ENCODE data around the gene CHAT. TPM values are rescaled to one million over a fixed set of nuclear protein-coding genes. Genes with fewer than 3 reads are reported as not detected.

The CHAT gene
- total and polyA plus RNA-seq, 4 experiments from 2014 or later: not detected

DNA sequence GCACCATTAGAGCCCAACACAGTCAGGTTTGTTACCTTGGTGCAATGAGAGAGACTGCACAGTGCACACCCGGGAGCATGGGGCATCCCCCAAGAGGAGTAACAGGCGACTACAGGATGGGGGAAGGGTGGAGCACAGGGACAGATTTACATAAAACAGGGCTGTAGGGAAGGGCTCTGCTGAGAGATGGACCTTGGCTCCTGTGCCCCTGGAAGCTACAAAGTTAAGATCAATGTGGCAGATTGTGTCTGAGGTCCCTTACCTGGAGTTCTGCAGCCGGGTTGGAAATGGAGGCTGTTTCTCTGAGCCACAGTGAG, 17.4 kb upstream of the CHAT start:
- no peak overlapping the region for H3K27ac ChIP-seq (ENCODE audit: low read depth, low read length)
- no peaks in the 10 kb centered on the region for H3K27me3 ChIP-seq (ENCODE audit: insufficient read depth, low read length)
- CTCF ChIA-PET (ENCODE audit: partially characterized antibody): no interaction called here
- no peak for DNase-seq
- intact Hi-C loops (cut with micrococcal nuclease): no loop called here
- Mint-ChIP-seq H3K4me3 (no peak overlapping the region), H3K4me1 (peaks cover 0 to 6% (median 2%) of the 10 kb centered on the region in 4 donors), H3K36me3 (no peaks in the 10 kb centered on the region), H3K27ac (no peak overlapping the region), H3K27me3 (peaks cover 13 to 33% of the 10 kb centered on the region in 2 donors), H3K9me3 (no peaks in the 10 kb centered on the region)
- H3K4me1 ChIP-seq (ENCODE audit: insufficient read depth, low read length): no peaks in the 10 kb centered on the region
- no peak overlapping the region for H3K4me3 ChIP-seq (ENCODE audit: low read length in 2 of 2)
- no peaks in the 10 kb centered on the region for H3K9me3 ChIP-seq (ENCODE audit: control insufficient read depth in 1 of 2, low read length in 2 of 2)
- no peaks in the 10 kb centered on the region for H3K36me3 ChIP-seq (ENCODE audit: insufficient read depth, low read length)
- POLR2A ChIA-PET (ENCODE audit: partially characterized antibody): no interaction called here

DNA sequence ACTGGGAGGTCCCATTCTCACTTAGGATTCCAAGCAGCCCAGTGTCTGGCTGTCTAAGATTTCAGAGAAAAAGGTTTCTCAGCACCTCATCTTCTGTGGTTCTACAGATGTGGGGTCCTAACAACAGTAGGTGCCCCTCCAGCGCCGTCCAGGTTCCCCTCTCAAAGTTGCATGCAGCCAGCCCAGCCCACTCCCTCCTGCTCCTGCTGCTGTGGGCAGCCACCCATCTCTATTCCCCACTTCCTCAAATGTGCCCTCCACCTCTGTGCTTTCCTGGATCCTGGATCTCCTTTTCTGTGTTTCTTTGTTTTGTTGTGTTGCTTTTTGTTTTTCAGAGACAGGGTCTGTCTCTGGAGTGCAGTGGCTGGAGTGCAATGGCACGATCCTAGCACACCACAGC, 17.0 kb upstream of the CHAT start:
- H3K4me3 ChIP-seq (ENCODE audit: low read length in 2 of 2): no peak overlapping the region
- intact Hi-C loops (cut with micrococcal nuclease): no loop called here
- Mint-ChIP-seq H3K27ac (no peak overlapping the region), H3K4me3 (no peak overlapping the region), H3K36me3 (no peaks in the 10 kb centered on the region), H3K27me3 (peaks cover 9 to 30% of the 10 kb centered on the region in 2 donors), H3K9me3 (no peaks in the 10 kb centered on the region), H3K4me1 (peaks cover 0 to 6% (median 2%) of the 10 kb centered on the region in 4 donors)
- no peaks in the 10 kb centered on the region for H3K9me3 ChIP-seq (ENCODE audit: control insufficient read depth in 1 of 2, low read length in 2 of 2)
- ChIA-PET POLR2A (ENCODE audit: partially characterized antibody) (no interaction called here), CTCF (ENCODE audit: partially characterized antibody) (no interaction called here)
- H3K4me1 ChIP-seq (ENCODE audit: insufficient read depth, low read length): no peaks in the 10 kb centered on the region
- H3K36me3 ChIP-seq (ENCODE audit: insufficient read depth, low read length): no peaks in the 10 kb centered on the region
- H3K27me3 ChIP-seq (ENCODE audit: insufficient read depth, low read length): no peaks in the 10 kb centered on the region
- H3K27ac ChIP-seq (ENCODE audit: low read depth, low read length): no peak overlapping the region
- no peak for DNase-seq

DNA sequence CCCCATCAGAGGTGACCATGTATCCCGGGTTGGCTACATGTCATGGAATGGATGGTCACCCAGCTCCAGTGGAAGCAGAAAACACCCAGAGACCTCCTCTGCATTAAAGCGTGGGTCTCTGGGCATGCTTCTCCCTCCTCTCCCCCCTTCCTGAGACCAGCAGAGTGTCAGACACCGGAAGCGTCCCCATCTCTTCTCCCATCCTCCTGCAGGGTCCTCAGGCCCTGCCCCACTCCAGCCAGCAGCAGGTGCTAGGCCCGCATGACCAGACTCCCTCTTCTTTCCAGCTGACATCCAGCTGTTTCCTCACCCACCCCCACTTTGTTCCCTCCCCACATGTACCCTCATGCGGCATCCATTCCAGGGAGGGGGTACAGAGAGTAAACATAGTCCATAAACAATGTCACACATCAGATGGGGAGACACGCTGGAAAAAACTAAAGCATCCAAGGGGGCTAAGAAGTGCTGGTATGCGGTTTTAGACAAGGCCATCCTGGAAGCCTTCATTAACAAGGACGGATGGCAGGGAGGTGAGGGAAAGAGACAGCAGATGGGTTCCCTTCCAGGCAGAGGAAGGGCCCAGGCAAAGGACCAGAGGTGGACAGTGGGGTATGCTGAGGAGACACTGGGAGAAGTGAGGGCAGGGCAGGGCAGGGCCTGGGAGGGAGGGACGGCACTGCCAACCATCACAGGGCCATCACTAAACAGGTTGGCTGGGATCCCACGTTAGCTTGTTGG, 16.2 kb upstream of the CHAT start:
- ChIA-PET CTCF (ENCODE audit: partially characterized antibody) (no interaction called here), POLR2A (ENCODE audit: partially characterized antibody) (no interaction called here)
- H3K4me3 ChIP-seq (ENCODE audit: low read length in 2 of 2): no peak overlapping the region
- H3K27me3 ChIP-seq (ENCODE audit: insufficient read depth, low read length): no peaks in the 10 kb centered on the region
- Mint-ChIP-seq H3K4me3 (no peak overlapping the region), H3K9me3 (no peaks in the 10 kb centered on the region), H3K36me3 (no peaks in the 10 kb centered on the region), H3K27ac (no peak overlapping the region), H3K4me1 (peaks cover 0 to 6% (median 2%) of the 10 kb centered on the region in 4 donors), H3K27me3 (peaks cover 11 to 30% of the 10 kb centered on the region in 2 donors)
- H3K36me3 ChIP-seq (ENCODE audit: insufficient read depth, low read length): no peaks in the 10 kb centered on the region
- intact Hi-C loops (cut with micrococcal nuclease): no loop called here
- H3K4me1 ChIP-seq (ENCODE audit: insufficient read depth, low read length): no peaks in the 10 kb centered on the region
- H3K9me3 ChIP-seq (ENCODE audit: control insufficient read depth in 1 of 2, low read length in 2 of 2): no peaks in the 10 kb centered on the region
- DNase-seq: no peak
- H3K27ac ChIP-seq (ENCODE audit: low read depth, low read length): no peak overlapping the region

DNA sequence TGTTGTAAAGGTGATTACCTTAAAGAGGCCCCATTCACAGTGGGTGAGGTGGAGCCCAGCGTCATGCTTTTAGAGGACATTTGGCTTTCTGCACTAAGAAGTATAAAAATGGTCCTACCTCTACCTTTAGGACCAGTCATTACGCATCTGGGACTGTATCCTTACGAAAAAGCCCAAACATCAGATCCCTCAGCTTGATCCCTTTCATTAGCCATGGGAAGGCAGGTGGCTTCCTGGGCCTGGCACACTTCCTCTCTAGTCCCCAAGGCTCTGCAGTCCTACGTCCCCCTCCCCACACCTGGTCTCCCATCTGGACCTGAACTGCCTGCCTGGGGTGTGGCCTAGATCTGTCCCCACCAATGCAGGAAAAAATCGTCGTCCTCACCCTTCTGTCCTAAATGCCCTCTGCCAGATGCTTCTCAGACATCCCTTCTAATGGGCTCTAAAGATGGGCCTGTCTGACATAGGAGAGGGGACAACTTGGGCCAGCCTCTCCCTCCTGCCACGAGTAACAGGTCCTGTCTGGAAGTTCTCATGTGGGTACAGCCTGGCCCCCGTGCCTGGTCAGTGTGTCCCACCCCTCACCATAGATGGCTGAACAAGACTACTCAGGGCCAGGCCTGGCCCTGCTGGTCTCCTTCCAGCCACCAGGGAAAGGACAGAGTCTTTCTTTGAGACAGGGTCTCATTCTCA, 15.5 kb upstream of the CHAT start:
- no peak overlapping the region for H3K27ac Mint-ChIP-seq
- no peaks in the 10 kb centered on the region for H3K4me1 ChIP-seq (ENCODE audit: insufficient read depth, low read length)
- intact Hi-C loops (cut with micrococcal nuclease): no loop called here

DNA sequence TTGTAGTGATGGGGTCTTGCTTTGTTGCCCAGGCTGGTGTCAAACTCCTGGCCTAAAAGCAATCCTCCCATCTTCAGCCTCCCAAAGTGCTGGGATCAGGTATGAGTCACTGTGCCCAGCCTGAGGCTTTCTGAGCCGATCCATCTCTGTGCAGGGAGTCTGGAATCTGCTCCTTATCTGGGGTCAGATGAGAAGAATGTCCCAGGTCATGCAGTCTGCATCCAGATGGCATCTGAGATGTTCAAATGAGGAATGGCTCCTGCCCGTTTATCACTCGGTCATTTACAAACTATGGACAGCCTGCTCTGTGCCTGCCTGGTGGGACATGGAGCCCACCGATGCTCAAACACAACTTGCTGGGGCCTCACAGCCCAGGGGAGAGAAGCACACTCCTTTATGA, 14.9 kb upstream of the CHAT start:
- Mint-ChIP-seq H3K4me1 (peaks cover 0 to 3% (median under 1%) of the 10 kb centered on the region in 4 donors), H3K27ac (no peak overlapping the region), H3K36me3 (no peaks in the 10 kb centered on the region), H3K9me3 (peaks cover 0 to 2% (median 0%) of the 10 kb centered on the region in 8 donors), H3K27me3 (peaks cover 13 to 35% of the 10 kb centered on the region in 2 donors), H3K4me3 (no peak overlapping the region)
- H3K4me1 ChIP-seq (ENCODE audit: insufficient read depth, low read length): no peaks in the 10 kb centered on the region
- POLR2A ChIA-PET (ENCODE audit: partially characterized antibody): no interaction called here
- H3K4me3 ChIP-seq (ENCODE audit: low read length in 2 of 2): no peak overlapping the region
- no peak for DNase-seq
- no peaks in the 10 kb centered on the region for H3K27me3 ChIP-seq (ENCODE audit: insufficient read depth, low read length)
- H3K27ac ChIP-seq (ENCODE audit: low read depth, low read length): no peak overlapping the region
- no peaks in the 10 kb centered on the region for H3K36me3 ChIP-seq (ENCODE audit: insufficient read depth, low read length)
- CTCF ChIA-PET (ENCODE audit: partially characterized antibody): no interaction called here
- intact Hi-C loops (cut with micrococcal nuclease): no loop called here
- no peaks in the 10 kb centered on the region for H3K9me3 ChIP-seq (ENCODE audit: control insufficient read depth in 1 of 2, low read length in 2 of 2)

More for the DNA sequence above, 15.5 kb upstream of the CHAT start:
- POLR2A ChIA-PET (ENCODE audit: partially characterized antibody): no interaction called here
- H3K27me3 Mint-ChIP-seq: peaks cover 10 to 31% of the 10 kb centered on the region in 2 donors
- no peak overlapping the region for H3K4me3 Mint-ChIP-seq
- H3K36me3 Mint-ChIP-seq: no peaks in the 10 kb centered on the region
- CTCF ChIA-PET (ENCODE audit: partially characterized antibody): no interaction called here
- no peaks in the 10 kb centered on the region for H3K9me3 Mint-ChIP-seq
- Histone ChIP-seq H3K36me3 (ENCODE audit: insufficient read depth, low read length) (no peaks in the 10 kb centered on the region), H3K4me3 (ENCODE audit: low read length in 2 of 2) (no peak overlapping the region), H3K9me3 (ENCODE audit: control insufficient read depth in 1 of 2, low read length in 2 of 2) (no peaks in the 10 kb centered on the region), H3K27me3 (ENCODE audit: insufficient read depth, low read length) (no peaks in the 10 kb centered on the region), H3K27ac (ENCODE audit: low read depth, low read length) (no peak overlapping the region)
- peaks cover 0 to 3% (median under 1%) of the 10 kb centered on the region in 4 donors for H3K4me1 Mint-ChIP-seq
- no peak for DNase-seq

DNA sequence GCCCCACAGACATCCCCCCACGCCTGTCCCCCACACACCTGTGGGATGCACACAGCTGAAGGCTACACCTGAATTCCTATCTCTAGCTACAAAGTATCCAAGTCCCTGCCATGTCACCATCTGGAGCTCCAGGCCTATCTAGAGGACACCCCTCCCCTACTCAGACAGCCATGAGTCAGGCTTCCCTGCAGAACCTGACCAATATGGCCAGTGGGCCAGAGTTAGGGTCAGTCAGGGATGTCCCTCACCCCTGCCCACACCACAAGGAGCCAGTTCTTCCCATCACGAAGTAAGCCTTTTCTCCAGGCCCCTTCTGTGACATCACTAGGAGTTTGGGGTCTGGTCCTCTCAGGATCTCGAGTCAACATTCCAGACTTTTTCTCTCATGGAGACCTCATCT, 14.3 kb upstream of the CHAT start:
- intact Hi-C loops (cut with micrococcal nuclease): no loop called here
- H3K27ac Mint-ChIP-seq: no peak overlapping the region

DNA sequence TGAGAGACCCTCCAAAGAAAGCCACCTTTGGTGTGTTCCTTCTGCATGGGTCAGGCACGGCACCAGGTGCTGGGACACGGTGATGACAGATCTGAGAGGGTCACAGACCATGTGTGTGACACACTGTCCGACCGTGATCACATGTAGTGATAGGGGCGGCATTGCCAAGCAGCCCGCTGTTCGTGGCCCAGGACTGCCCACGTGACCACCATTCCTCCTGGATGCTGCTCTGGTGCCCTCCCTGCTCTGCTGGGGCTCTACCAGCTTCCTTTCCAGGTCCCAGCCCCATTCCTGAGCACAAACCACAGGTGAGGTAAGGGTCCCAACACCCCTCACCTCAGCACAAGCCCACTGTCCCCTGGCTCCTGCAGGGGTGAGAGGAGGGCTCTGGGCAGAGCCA, 13.8 kb upstream of the CHAT start:
- POLR2A ChIA-PET (ENCODE audit: partially characterized antibody): no interaction called here
- Histone ChIP-seq H3K36me3 (ENCODE audit: insufficient read depth, low read length) (no peaks in the 10 kb centered on the region), H3K4me1 (ENCODE audit: insufficient read depth, low read length) (no peaks in the 10 kb centered on the region), H3K27me3 (ENCODE audit: insufficient read depth, low read length) (peaks cover 5% of the 10 kb centered on the region), H3K4me3 (ENCODE audit: low read length in 2 of 2) (no peak overlapping the region), H3K9me3 (ENCODE audit: control insufficient read depth in 1 of 2, low read length in 2 of 2) (no peaks in the 10 kb centered on the region), H3K27ac (ENCODE audit: low read depth, low read length) (no peak overlapping the region)
- Mint-ChIP-seq H3K27ac (no peak overlapping the region), H3K4me3 (no peak overlapping the region), H3K36me3 (no peaks in the 10 kb centered on the region), H3K9me3 (peaks cover 0 to 3% (median under 1%) of the 10 kb centered on the region in 8 donors), H3K27me3 (peaks cover 16 to 42% of the 10 kb centered on the region in 2 donors), H3K4me1 (no peaks in the 10 kb centered on the region)
- DNase-seq: no peak
- CTCF ChIA-PET (ENCODE audit: partially characterized antibody): no interaction called here
- intact Hi-C loops (cut with micrococcal nuclease): no loop called here

More for the DNA sequence above, 14.3 kb upstream of the CHAT start:
- ChIA-PET POLR2A (ENCODE audit: partially characterized antibody) (no interaction called here), CTCF (ENCODE audit: partially characterized antibody) (no interaction called here)
- no peaks in the 10 kb centered on the region for H3K4me1 ChIP-seq (ENCODE audit: insufficient read depth, low read length)
- no peak overlapping the region for H3K27ac ChIP-seq (ENCODE audit: low read depth, low read length)
- H3K9me3 ChIP-seq (ENCODE audit: control insufficient read depth in 1 of 2, low read length in 2 of 2): no peaks in the 10 kb centered on the region
- peaks cover 0 to under 1% (median under 1%) of the 10 kb centered on the region in 4 donors for H3K4me1 Mint-ChIP-seq
- peaks cover 0 to 3% (median 0%) of the 10 kb centered on the region in 8 donors for H3K9me3 Mint-ChIP-seq
- no peaks in the 10 kb centered on the region for H3K36me3 ChIP-seq (ENCODE audit: insufficient read depth, low read length)
- peaks cover under 1% of the 10 kb centered on the region for H3K27me3 ChIP-seq (ENCODE audit: insufficient read depth, low read length)
- no peak for DNase-seq
- H3K27me3 Mint-ChIP-seq: peaks cover 13 to 39% of the 10 kb centered on the region in 2 donors
- no peak overlapping the region for H3K4me3 Mint-ChIP-seq
- H3K36me3 Mint-ChIP-seq: no peaks in the 10 kb centered on the region
- H3K4me3 ChIP-seq (ENCODE audit: low read length in 2 of 2): no peak overlapping the region
